Neural crest cell (in vitro differentiated cells): Measurements from ENCODE around the gene GABBR2. TPM values are rescaled to one million over a fixed set of nuclear protein-coding genes. Genes with fewer than 3 reads are reported as not detected.

Experiments used
- DNase-seq: peaks from one replicate; pipeline ENCODE4 v3.0.0; 2021; ENCODE audit warnings: low read depth, mixed read lengths, low spot score
- H3K27ac Mint-ChIP-seq: one replicate; pipeline ENCODE4 v1.8.0; 2021; ENCODE audit warnings: mild to moderate bottlenecking, mixed read lengths; ENCODE audit not compliant: unreplicated experiment
- H3K27me3 Mint-ChIP-seq: 2 replicates; pipeline ENCODE4 v1.8.0; 2021; ENCODE audit warnings: low read depth, mild to moderate bottlenecking, mixed read lengths
- H3K36me3 Mint-ChIP-seq: 2 replicates; pipeline ENCODE4 v1.8.0; 2021; ENCODE audit warnings: low read depth, mild to moderate bottlenecking, mixed read lengths
- H3K4me1 Mint-ChIP-seq: 2 replicates; pipeline ENCODE4 v1.8.0; 2021; ENCODE audit warnings: mixed read lengths
- H3K4me3 Mint-ChIP-seq: one replicate; pipeline ENCODE4 v1.8.0; 2021; ENCODE audit warnings: mild to moderate bottlenecking, mixed read lengths
- H3K9me3 Mint-ChIP-seq: 2 replicates; pipeline ENCODE4 v1.8.0; 2021; ENCODE audit warnings: mixed read lengths
- CTCF ChIP-seq: fragments of 200-600 bp; sonication (generic); conservative IDR thresholded peaks from 2 replicates; pipeline ENCODE4 v1.5.0; 2021; ENCODE audit warnings: antibody characterized with exemption, mild to moderate bottlenecking
- total RNA-seq: library from RNA; stranded (reverse); gene quantifications from 2 replicates; pipeline ENCODE4 v1.2.1, GENCODE V29; 2021

GABBR2 gene
- total RNA-seq, 1 donor from 2014 or later: 0.84 TPM

GRCh38 chr9:98627296-98627695 lies 81.4 kb downstream of the GABBR2 start:
- Mint-ChIP-seq H3K27ac (no peak overlapping the region), H3K4me1 (no peaks in the 10 kb centered on the region), H3K27me3 (peaks cover 49% of the 10 kb centered on the region), H3K4me3 (no peak overlapping the region), H3K36me3 (no peaks in the 10 kb centered on the region), H3K9me3 (no peaks in the 10 kb centered on the region)
- no peak for DNase-seq
- no peak for TF ChIP-seq CTCF

GRCh38 chr9:98625728-98626127 lies 83.0 kb downstream of the GABBR2 start:
- Mint-ChIP-seq H3K27me3 (peaks cover 46% of the 10 kb centered on the region), H3K27ac (no peak overlapping the region), H3K36me3 (no peaks in the 10 kb centered on the region), H3K9me3 (no peaks in the 10 kb centered on the region), H3K4me1 (no peaks in the 10 kb centered on the region), H3K4me3 (no peak overlapping the region)
- no peak for TF ChIP-seq CTCF
- no peak for DNase-seq

GRCh38 chr9:98619788-98620187 lies 88.9 kb downstream of the GABBR2 start:
- H3K4me3 Mint-ChIP-seq: no peak overlapping the region
- no peak for TF ChIP-seq CTCF
- H3K27me3 Mint-ChIP-seq: peaks cover 19% of the 10 kb centered on the region
- no peak overlapping the region for H3K27ac Mint-ChIP-seq
- H3K4me1 Mint-ChIP-seq: no peaks in the 10 kb centered on the region
- no peaks in the 10 kb centered on the region for H3K36me3 Mint-ChIP-seq
- no peak for DNase-seq
- no peaks in the 10 kb centered on the region for H3K9me3 Mint-ChIP-seq

GRCh38 chr9:98615633-98616032 lies 93.1 kb downstream of the GABBR2 start:
- H3K27me3 Mint-ChIP-seq: peaks cover 11% of the 10 kb centered on the region
- no peak overlapping the region for H3K27ac Mint-ChIP-seq
- no peak for TF ChIP-seq CTCF
- H3K4me1 Mint-ChIP-seq: peaks cover 5% of the 10 kb centered on the region
- H3K36me3 Mint-ChIP-seq: no peaks in the 10 kb centered on the region
- H3K9me3 Mint-ChIP-seq: no peaks in the 10 kb centered on the region
- no peak overlapping the region for H3K4me3 Mint-ChIP-seq
- DNase-seq: no peak

GRCh38 chr9:98614941-98615340 lies 93.8 kb downstream of the GABBR2 start:
- peaks cover 11% of the 10 kb centered on the region for H3K27me3 Mint-ChIP-seq
- H3K9me3 Mint-ChIP-seq: no peaks in the 10 kb centered on the region
- H3K36me3 Mint-ChIP-seq: no peaks in the 10 kb centered on the region
- no peak overlapping the region for H3K27ac Mint-ChIP-seq
- TF ChIP-seq CTCF: no peak
- no peak for DNase-seq
- no peak overlapping the region for H3K4me3 Mint-ChIP-seq
- peaks cover 9% of the 10 kb centered on the region for H3K4me1 Mint-ChIP-seq
